ENCODE measurements around the gene NETO1. TPM values are rescaled to one million over a fixed set of nuclear protein-coding genes. Genes with fewer than 3 reads are reported as not detected.

The NETO1 gene
- total and polyA plus RNA-seq, 4 donors: not detected

DNA sequence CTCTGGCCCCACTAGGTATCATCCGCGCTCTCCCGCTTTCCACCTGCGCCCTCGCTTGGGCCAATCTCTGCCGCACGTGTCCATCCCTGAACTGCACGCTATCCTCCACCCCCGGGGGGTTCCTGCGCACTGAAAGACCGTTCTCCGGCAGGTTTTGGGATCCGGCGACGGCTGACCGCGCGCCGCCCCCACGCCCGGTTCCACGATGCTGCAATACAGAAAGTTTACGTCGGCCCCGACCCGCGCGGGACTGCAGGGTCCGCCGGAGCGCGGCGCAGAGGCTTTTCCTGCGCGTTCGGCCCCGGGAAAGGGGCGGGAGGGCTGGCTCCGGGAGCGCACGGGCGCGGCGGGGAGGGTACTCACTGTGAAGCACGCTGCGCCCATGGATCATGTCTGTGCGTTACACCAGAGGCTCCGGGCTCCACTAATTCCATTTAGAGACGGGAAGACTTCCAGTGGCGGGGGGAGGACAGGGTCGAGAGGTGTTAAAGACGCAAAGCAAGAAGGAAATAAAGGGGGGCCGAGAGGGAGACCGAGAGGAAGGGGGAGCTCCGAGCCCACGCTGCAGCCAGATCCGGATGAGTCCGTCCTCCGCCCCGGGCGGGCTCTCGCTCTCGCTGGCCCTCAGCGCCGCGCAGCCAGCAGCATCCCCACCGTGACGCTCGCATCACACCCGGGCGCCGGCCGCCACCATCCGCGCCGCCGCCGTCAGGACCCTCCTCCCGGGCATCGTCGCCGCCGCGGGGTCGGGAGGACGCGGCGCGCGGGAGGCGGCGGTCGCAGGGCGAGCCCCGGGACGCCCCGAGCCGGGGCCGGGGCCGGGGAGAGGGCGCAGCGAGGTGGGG, 664 bp downstream of the NETO1 start:
- no peaks in the 10 kb centered on the region for H3K9me3 ChIP-seq (ENCODE audit: control insufficient read depth in 4 of 4, low read length in 3 of 4)
- peaks cover 2 to 20% (median 5%) of the 10 kb centered on the region in 4 donors for H3K27me3 ChIP-seq (ENCODE audit: control insufficient read depth in 4 of 4, insufficient read depth in 4 of 4, low read length in 3 of 4)
- H3K36me3 ChIP-seq (ENCODE audit: control insufficient read depth in 4 of 4, insufficient read depth in 3 of 4, low read depth in 1 of 4, low read length in 3 of 4): no peaks in the 10 kb centered on the region
- no peak for DNase-seq (ENCODE audit: low spot score)
- TF ChIP-seq TAF1 (conservative IDR thresholded peaks at IDR 0.05) (no peak), JUND (IDR thresholded peaks at IDR 0.05) (no peak), SP1 (IDR thresholded peaks at IDR 0.05) (no peak), YY1 (IDR thresholded peaks at IDR 0.05) (no peak), RAD21 (IDR thresholded peaks at IDR 0.05) (no peak), NR2F2 (IDR thresholded peaks at IDR 0.05) (no peak), HNF4G (IDR thresholded peaks at IDR 0.05) (no peak), GABPA (IDR thresholded peaks at IDR 0.05 in 1 of 2, conservative IDR thresholded peaks at IDR 0.05 in 1 of 2) (no peak), FOXA2 (IDR thresholded peaks at IDR 0.05) (no peak), RXRA (IDR thresholded peaks at IDR 0.05) (no peak)
- TF ChIP-seq, protein P1, sequence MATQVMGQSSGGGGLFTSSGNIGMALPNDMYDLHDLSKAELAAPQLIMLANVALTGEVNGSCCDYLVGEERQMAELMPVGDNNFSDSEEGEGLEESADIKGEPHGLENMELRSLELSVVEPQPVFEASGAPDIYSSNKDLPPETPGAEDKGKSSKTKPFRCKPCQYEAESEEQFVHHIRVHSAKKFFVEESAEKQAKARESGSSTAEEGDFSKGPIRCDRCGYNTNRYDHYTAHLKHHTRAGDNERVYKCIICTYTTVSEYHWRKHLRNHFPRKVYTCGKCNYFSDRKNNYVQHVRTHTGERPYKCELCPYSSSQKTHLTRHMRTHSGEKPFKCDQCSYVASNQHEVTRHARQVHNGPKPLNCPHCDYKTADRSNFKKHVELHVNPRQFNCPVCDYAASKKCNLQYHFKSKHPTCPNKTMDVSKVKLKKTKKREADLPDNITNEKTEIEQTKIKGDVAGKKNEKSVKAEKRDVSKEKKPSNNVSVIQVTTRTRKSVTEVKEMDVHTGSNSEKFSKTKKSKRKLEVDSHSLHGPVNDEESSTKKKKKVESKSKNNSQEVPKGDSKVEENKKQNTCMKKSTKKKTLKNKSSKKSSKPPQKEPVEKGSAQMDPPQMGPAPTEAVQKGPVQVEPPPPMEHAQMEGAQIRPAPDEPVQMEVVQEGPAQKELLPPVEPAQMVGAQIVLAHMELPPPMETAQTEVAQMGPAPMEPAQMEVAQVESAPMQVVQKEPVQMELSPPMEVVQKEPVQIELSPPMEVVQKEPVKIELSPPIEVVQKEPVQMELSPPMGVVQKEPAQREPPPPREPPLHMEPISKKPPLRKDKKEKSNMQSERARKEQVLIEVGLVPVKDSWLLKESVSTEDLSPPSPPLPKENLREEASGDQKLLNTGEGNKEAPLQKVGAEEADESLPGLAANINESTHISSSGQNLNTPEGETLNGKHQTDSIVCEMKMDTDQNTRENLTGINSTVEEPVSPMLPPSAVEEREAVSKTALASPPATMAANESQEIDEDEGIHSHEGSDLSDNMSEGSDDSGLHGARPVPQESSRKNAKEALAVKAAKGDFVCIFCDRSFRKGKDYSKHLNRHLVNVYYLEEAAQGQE (IDR thresholded peaks at IDR 0.05): no peak
- TF ChIP-seq, protein P2, sequence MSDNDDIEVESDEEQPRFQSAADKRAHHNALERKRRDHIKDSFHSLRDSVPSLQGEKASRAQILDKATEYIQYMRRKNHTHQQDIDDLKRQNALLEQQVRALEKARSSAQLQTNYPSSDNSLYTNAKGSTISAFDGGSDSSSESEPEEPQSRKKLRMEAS (IDR thresholded peaks at IDR 0.05): no peak
- TF ChIP-seq, protein P3, sequence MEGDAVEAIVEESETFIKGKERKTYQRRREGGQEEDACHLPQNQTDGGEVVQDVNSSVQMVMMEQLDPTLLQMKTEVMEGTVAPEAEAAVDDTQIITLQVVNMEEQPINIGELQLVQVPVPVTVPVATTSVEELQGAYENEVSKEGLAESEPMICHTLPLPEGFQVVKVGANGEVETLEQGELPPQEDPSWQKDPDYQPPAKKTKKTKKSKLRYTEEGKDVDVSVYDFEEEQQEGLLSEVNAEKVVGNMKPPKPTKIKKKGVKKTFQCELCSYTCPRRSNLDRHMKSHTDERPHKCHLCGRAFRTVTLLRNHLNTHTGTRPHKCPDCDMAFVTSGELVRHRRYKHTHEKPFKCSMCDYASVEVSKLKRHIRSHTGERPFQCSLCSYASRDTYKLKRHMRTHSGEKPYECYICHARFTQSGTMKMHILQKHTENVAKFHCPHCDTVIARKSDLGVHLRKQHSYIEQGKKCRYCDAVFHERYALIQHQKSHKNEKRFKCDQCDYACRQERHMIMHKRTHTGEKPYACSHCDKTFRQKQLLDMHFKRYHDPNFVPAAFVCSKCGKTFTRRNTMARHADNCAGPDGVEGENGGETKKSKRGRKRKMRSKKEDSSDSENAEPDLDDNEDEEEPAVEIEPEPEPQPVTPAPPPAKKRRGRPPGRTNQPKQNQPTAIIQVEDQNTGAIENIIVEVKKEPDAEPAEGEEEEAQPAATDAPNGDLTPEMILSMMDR (IDR thresholded peaks at IDR 0.05; ENCODE audit: low read depth, low read length, missing input control): no peak
- H3K9ac ChIP-seq (ENCODE audit: low read depth in 1 of 2, low read length in 2 of 2): no peak overlapping the region
- WGBS: 7% methylated on average over 102 of the region's 102 CpGs
- peak overlapping the region in 1 of 3 donors; percentile 36 for H3K4me3 ChIP-seq (ENCODE audit: low read depth in 1 of 3, low read length in 3 of 3)
- H3K4me1 ChIP-seq (ENCODE audit: control insufficient read depth in 4 of 4, insufficient read depth in 4 of 4, low read length in 3 of 4): peaks cover 10 to 20% (median 12%) of the 10 kb centered on the region in 4 donors
- no peak overlapping the region for H3K27ac ChIP-seq (ENCODE audit: low read depth in 1 of 2, low read length in 2 of 2)

DNA sequence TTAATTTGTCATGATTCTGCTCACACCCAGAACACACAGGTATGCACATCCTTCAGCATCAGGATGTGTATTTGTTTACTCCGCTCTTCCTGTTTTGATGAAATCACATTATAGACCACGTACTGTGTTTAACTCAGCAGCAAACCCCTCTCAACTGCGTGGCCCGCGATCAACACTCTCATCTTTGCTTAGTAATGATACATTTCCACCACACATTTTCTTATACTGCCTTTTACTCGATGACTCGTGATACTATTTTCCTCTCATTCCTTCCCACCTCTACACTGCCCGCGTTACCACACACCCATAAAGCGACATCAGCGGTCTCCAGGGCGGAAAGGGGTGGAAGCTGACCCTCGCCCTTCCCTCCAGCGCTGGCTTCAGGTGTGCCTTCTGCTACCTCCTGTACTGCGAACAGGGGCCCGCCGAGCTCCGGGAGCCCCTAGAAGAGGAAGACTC, 1.3 kb downstream of the NETO1 start:
- Histone ChIP-seq H3K9ac (ENCODE audit: low read depth in 1 of 2, low read length in 2 of 2) (no peak overlapping the region), H3K27ac (ENCODE audit: low read depth in 1 of 2, low read length in 2 of 2) (no peak overlapping the region), H3K36me3 (ENCODE audit: control insufficient read depth in 4 of 4, insufficient read depth in 3 of 4, low read depth in 1 of 4, low read length in 3 of 4) (no peaks in the 10 kb centered on the region), H3K9me3 (ENCODE audit: control insufficient read depth in 4 of 4, low read length in 3 of 4) (no peaks in the 10 kb centered on the region), H3K27me3 (ENCODE audit: control insufficient read depth in 4 of 4, insufficient read depth in 4 of 4, low read length in 3 of 4) (peaks cover 2 to 20% (median 5%) of the 10 kb centered on the region in 4 donors), H3K4me1 (ENCODE audit: control insufficient read depth in 4 of 4, insufficient read depth in 4 of 4, low read length in 3 of 4) (peaks cover 10 to 20% (median 12%) of the 10 kb centered on the region in 4 donors), H3K4me3 (ENCODE audit: low read depth in 1 of 3, low read length in 3 of 3) (no peak overlapping the region)
- WGBS: 7% methylated on average over 18 of the region's 18 CpGs
- no peak for DNase-seq (ENCODE audit: low spot score)
- TF ChIP-seq FOXA1 (IDR thresholded peaks at IDR 0.05) (no peak), HNF4A (conservative IDR thresholded peaks at IDR 0.05) (no peak), NR2F2 (IDR thresholded peaks at IDR 0.05) (no peak), FOXA2 (IDR thresholded peaks at IDR 0.05) (no peak), EGR1 (IDR thresholded peaks at IDR 0.05; ENCODE audit: low read depth in 2 of 2) (no peak), TAF1 (conservative IDR thresholded peaks at IDR 0.05) (no peak), JUND (IDR thresholded peaks at IDR 0.05) (no peak), SP1 (IDR thresholded peaks at IDR 0.05) (no peak), RAD21 (IDR thresholded peaks at IDR 0.05) (no peak), YY1 (IDR thresholded peaks at IDR 0.05) (no peak), GABPA (IDR thresholded peaks at IDR 0.05 in 1 of 2, conservative IDR thresholded peaks at IDR 0.05 in 1 of 2) (no peak), HNF4G (IDR thresholded peaks at IDR 0.05) (no peak), RXRA (IDR thresholded peaks at IDR 0.05) (no peak)
- TF ChIP-seq, protein P4, sequence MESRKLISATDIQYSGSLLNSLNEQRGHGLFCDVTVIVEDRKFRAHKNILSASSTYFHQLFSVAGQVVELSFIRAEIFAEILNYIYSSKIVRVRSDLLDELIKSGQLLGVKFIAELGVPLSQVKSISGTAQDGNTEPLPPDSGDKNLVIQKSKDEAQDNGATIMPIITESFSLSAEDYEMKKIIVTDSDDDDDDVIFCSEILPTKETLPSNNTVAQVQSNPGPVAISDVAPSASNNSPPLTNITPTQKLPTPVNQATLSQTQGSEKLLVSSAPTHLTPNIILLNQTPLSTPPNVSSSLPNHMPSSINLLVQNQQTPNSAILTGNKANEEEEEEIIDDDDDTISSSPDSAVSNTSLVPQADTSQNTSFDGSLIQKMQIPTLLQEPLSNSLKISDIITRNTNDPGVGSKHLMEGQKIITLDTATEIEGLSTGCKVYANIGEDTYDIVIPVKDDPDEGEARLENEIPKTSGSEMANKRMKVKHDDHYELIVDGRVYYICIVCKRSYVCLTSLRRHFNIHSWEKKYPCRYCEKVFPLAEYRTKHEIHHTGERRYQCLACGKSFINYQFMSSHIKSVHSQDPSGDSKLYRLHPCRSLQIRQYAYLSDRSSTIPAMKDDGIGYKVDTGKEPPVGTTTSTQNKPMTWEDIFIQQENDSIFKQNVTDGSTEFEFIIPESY (IDR thresholded peaks at IDR 0.05): no peak
- TF ChIP-seq, protein P3 (IDR thresholded peaks at IDR 0.05; ENCODE audit: low read depth, low read length, missing input control): no peak
- TF ChIP-seq, protein P5, sequence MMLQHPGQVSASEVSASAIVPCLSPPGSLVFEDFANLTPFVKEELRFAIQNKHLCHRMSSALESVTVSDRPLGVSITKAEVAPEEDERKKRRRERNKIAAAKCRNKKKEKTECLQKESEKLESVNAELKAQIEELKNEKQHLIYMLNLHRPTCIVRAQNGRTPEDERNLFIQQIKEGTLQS (IDR thresholded peaks at IDR 0.05): no peak
- TF ChIP-seq, protein P2 (IDR thresholded peaks at IDR 0.05): no peak
